Neural cell (in vitro differentiated cells): ENCODE measurements around the gene LAGE3. TPM values are rescaled to one million over a fixed set of nuclear protein-coding genes. Genes with fewer than 3 reads are reported as not detected.

Source experiments
- H2AFZ ChIP-seq: fragments of 200-600, 300-800 bp; sonication (generic), shearing (Covaris generic); 2 replicates; pipeline ENCODE4 v1.6.0; 2014; ENCODE audit warnings: low read depth, mild to moderate bottlenecking, antibody characterized with exemption, low read length, moderate library complexity
- H3F3A ChIP-seq: fragments of 200-600 bp; shearing (Covaris generic); 2 replicates; pipeline ENCODE4 v1.6.1; 2016; ENCODE audit warnings: mild to moderate bottlenecking, moderate library complexity, mixed read lengths, antibody characterized with exemption, low read length; ENCODE audit not compliant: insufficient read depth, poor library complexity, severe bottlenecking
- H3K27ac ChIP-seq: fragments of 200-600, 300-800 bp; sonication (generic), shearing (Covaris generic); 2 replicates; pipeline ENCODE4 v1.5.1; 2014; ENCODE audit warnings: mild to moderate bottlenecking, low read length, moderate library complexity
- H3K27me3 ChIP-seq: fragments of 300-800, 200-600 bp; sonication (generic), shearing (Covaris generic); 2 replicates; pipeline ENCODE4 v1.6.0; 2014; ENCODE audit warnings: mild to moderate bottlenecking, low read depth, low read length, moderate library complexity; ENCODE audit not compliant: insufficient read depth
- H3K36me3 ChIP-seq: fragments of 300-800, 200-600 bp; sonication (generic), shearing (Covaris generic); 2 replicates; pipeline ENCODE4 v1.5.1; 2014; ENCODE audit warnings: mild to moderate bottlenecking, antibody characterized with exemption, low read length, moderate library complexity; ENCODE audit not compliant: insufficient read depth
- H3K4me2 ChIP-seq: fragments of 300-800, 200-600 bp; sonication (generic), shearing (Covaris generic); 2 replicates; pipeline ENCODE4 v1.6.0; 2014; ENCODE audit warnings: mild to moderate bottlenecking, low read length
- H3K4me3 ChIP-seq: fragments of 300-800, 200-600 bp; sonication (generic), shearing (Covaris generic); 2 replicates; pipeline ENCODE4 v1.5.1; 2014; ENCODE audit warnings: mild to moderate bottlenecking, low read length, moderate library complexity
- H3K79me2 ChIP-seq: fragments of 200-600 bp; shearing (Covaris generic); replicated peaks from 2 replicates; pipeline ENCODE4 v1.6.0; 2014; ENCODE audit warnings: mild to moderate bottlenecking, low read length, moderate library complexity; ENCODE audit not compliant: insufficient read depth
- H3K9ac ChIP-seq: fragments of 300-800, 200-600 bp; sonication (generic), shearing (Covaris generic); 2 replicates; pipeline ENCODE4 v1.6.1; 2016; ENCODE audit warnings: mild to moderate bottlenecking, low read length, mixed read lengths
- H3K9me2 ChIP-seq: fragments of 200-600 bp; shearing (Covaris generic); 2 replicates; pipeline ENCODE4 v1.6.1; 2016; ENCODE audit warnings: mild to moderate bottlenecking, low read length, mixed read lengths; ENCODE audit not compliant: insufficient read depth
- H3K9me3 ChIP-seq: fragments of 200-600, 300-800 bp; sonication (generic), shearing (Covaris generic); 2 replicates; pipeline ENCODE4 v1.6.1; 2016; ENCODE audit warnings: mild to moderate bottlenecking, mixed run types, low read length, moderate library complexity, mixed read lengths
- H4K20me1 ChIP-seq: fragments of 200-600 bp; shearing (Covaris generic); 2 replicates; pipeline ENCODE4 v1.6.1; 2016; ENCODE audit warnings: mild to moderate bottlenecking, mixed run types; ENCODE audit not compliant: insufficient read depth
- CTCF ChIP-seq: fragments of 450-650 bp; IDR thresholded peaks from 2 replicates; pipeline ENCODE4 v1.5.1; 2014; ENCODE audit warnings: antibody characterized with exemption, mild to moderate bottlenecking, moderate library complexity; ENCODE audit not compliant: poor library complexity, severe bottlenecking
- EP300 ChIP-seq: fragments of 450-650 bp; conservative IDR thresholded peaks from 2 replicates; pipeline ENCODE4 v1.6.1; 2014; ENCODE audit warnings: antibody characterized with exemption, mild to moderate bottlenecking, moderate library complexity; ENCODE audit not compliant: poor library complexity, severe bottlenecking
- EZH2 ChIP-seq: fragments of 200-600, 300-800 bp; shearing (Covaris generic), sonication (generic); IDR thresholded peaks from 2 replicates; pipeline ENCODE4 v1.6.1; 2014; ENCODE audit warnings: antibody characterized with exemption, low read length, borderline replicate concordance, mild to moderate bottlenecking; ENCODE audit not compliant: insufficient read depth, poor library complexity, severe bottlenecking
- MXI1 ChIP-seq: fragments of 450-650 bp; conservative IDR thresholded peaks from 2 replicates; pipeline ENCODE4 v1.6.1; 2014; ENCODE audit warnings: antibody characterized with exemption, mild to moderate bottlenecking; ENCODE audit not compliant: poor library complexity, severe bottlenecking
- POLR2AphosphoS5 ChIP-seq: IDR thresholded peaks from 2 replicates; pipeline ENCODE4 v1.6.1; 2012
- RAD21 ChIP-seq: fragments of 450-650 bp; conservative IDR thresholded peaks from 2 replicates; pipeline ENCODE4 v1.6.1; 2014; ENCODE audit warnings: antibody characterized with exemption, mild to moderate bottlenecking, moderate library complexity
- SMC3 ChIP-seq: fragments of 450-650 bp; conservative IDR thresholded peaks from 2 replicates; pipeline ENCODE4 v1.6.1; 2014; ENCODE audit warnings: antibody characterized with exemption, mild to moderate bottlenecking, moderate library complexity; ENCODE audit not compliant: poor library complexity
- TAF1 ChIP-seq: IDR thresholded peaks from 2 replicates; pipeline ENCODE4 v1.6.1; 2012; ENCODE audit warnings: low read depth
- polyA plus RNA-seq: library from polyadenylated mRNA; depleted of rRNA; stranded (reverse); fragments of >200 nt; gene quantifications from 2 replicates; pipeline ENCODE4 v1.2.3, GENCODE V29; 2014
- TF ChIP-seq, protein P1 (sequence below): IDR thresholded peaks from 2 replicates; pipeline ENCODE4 v1.6.1; 2012; ENCODE audit warnings: borderline replicate concordance

LAGE3 gene
- polyA plus RNA-seq, 1 donor from 2014 or later = 37.3 TPM

DNA sequence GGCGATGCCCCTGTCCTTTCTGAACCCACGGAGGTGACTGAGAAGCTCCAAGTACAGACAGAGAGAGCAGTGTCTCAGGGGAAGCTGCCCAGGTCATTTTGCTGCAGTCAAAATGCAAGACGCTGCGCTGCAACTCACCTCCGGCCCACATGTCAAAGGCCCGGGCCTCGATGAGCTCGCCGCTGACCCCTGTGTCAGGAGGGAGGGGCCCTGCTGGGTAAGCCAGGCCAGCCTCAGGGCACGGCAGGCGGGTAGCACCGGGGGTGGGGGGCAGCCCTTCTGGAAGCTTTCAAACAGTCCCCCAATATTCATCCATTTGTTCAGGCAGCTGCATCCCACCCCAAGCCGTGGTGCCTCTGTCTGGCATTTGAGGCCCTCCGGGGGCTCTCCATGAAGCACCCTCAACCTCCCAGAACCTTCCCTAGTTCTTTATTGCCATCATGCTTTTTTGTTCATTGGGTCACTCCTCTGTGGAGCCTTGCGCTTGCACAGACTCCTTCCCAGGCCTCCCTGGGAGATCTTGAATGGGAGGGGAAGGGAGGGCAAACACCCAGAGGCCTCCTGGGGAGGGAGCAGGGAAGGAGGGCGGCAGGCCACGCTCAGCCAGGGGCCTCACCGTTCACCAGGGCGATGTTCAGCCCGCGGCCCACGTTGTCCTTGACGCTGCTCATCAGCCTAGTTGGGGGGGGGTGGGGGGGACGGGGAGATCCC is 28.7 kb upstream of the LAGE3 start:
- no peak overlapping the region for H3K4me3 ChIP-seq
- no peaks in the 10 kb centered on the region for H3K79me2 ChIP-seq
- no peaks in the 10 kb centered on the region for H3K27me3 ChIP-seq
- no peaks in the 10 kb centered on the region for H3K9me2 ChIP-seq
- H3K4me2 ChIP-seq = no peak overlapping the region
- no peaks in the 10 kb centered on the region for H3F3A ChIP-seq
- no peaks in the 10 kb centered on the region for H4K20me1 ChIP-seq
- H2AFZ ChIP-seq = no peak overlapping the region
- H3K9ac ChIP-seq = no peak overlapping the region
- no peaks in the 10 kb centered on the region for H3K9me3 ChIP-seq
- no peaks in the 10 kb centered on the region for H3K36me3 ChIP-seq
- no peak overlapping the region for H3K27ac ChIP-seq
- TF ChIP-seq CTCF (no peak), TAF1 (no peak), SMC3 (no peak), RAD21 (no peak), EP300 (no peak), POLR2AphosphoS5 (no peak), MXI1 (no peak), EZH2 (no peak)
- TF ChIP-seq, protein P1, sequence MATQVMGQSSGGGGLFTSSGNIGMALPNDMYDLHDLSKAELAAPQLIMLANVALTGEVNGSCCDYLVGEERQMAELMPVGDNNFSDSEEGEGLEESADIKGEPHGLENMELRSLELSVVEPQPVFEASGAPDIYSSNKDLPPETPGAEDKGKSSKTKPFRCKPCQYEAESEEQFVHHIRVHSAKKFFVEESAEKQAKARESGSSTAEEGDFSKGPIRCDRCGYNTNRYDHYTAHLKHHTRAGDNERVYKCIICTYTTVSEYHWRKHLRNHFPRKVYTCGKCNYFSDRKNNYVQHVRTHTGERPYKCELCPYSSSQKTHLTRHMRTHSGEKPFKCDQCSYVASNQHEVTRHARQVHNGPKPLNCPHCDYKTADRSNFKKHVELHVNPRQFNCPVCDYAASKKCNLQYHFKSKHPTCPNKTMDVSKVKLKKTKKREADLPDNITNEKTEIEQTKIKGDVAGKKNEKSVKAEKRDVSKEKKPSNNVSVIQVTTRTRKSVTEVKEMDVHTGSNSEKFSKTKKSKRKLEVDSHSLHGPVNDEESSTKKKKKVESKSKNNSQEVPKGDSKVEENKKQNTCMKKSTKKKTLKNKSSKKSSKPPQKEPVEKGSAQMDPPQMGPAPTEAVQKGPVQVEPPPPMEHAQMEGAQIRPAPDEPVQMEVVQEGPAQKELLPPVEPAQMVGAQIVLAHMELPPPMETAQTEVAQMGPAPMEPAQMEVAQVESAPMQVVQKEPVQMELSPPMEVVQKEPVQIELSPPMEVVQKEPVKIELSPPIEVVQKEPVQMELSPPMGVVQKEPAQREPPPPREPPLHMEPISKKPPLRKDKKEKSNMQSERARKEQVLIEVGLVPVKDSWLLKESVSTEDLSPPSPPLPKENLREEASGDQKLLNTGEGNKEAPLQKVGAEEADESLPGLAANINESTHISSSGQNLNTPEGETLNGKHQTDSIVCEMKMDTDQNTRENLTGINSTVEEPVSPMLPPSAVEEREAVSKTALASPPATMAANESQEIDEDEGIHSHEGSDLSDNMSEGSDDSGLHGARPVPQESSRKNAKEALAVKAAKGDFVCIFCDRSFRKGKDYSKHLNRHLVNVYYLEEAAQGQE = no peak

DNA sequence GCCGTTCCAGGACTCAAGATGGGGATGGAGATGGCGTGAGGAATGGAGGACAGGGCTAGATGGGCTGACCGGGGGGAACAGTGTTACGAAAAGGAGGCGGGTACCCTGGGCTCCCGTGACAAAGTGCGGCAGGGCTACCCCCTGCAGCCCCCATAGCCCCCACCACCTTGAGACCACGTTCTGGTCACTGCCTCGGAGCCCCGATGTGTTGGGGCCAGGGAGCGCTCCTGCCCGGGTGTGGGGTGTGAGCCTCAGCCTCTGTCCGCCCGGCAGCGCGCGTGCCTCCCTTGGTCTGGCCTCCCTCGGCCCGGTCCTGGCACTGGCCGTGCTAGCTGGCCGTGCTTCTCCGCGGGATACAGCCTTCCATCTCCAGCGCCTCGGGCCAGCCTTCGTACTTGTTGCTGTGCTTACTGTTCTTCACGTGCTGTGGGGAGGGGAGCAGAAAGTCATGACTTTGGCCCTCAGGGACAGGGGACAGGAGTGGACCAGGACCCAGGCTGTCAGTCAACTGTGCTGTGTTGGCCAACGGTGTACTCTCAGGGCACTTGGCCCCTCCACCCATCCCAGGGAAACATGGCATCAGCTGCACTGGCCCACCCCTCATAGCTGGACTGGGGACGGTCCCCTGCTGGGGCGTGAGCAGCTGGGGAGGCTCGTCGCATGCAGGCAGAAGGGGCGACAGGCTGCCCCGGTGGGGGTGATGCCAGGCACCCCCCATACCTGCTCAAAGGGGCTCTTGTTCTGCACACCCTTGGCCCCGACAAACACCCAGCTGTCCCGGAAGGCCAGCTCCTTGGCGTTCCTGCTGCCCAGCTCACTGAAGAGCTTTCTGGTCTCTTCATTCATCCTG is 27.6 kb upstream of the LAGE3 start:
- Histone ChIP-seq H3K9ac (no peak overlapping the region), H3K27ac (no peak overlapping the region), H3K4me2 (no peak overlapping the region)

More for the DNA sequence above, 27.6 kb upstream of the LAGE3 start:
- Histone ChIP-seq H3K36me3 (no peaks in the 10 kb centered on the region), H3K9me2 (no peaks in the 10 kb centered on the region), H2AFZ (no peak overlapping the region), H3K9me3 (no peaks in the 10 kb centered on the region), H3F3A (no peaks in the 10 kb centered on the region), H3K27me3 (no peaks in the 10 kb centered on the region), H4K20me1 (no peaks in the 10 kb centered on the region), H3K79me2 (no peaks in the 10 kb centered on the region), H3K4me3 (no peak overlapping the region)
- TF ChIP-seq CTCF = no peak
- no peak for TF ChIP-seq TAF1
- no peak for TF ChIP-seq MXI1
- TF ChIP-seq RAD21 = no peak
- no peak for TF ChIP-seq SMC3
